Neuronal stem cell (in vitro differentiated cells): ENCODE measurements around the gene CCDC57.

Source experiments
- DNase-seq: peaks from one replicate; pipeline ENCODE4 v3.0.0-alpha.2; 2013; ENCODE audit warnings: low spot score
- H2AFZ ChIP-seq: one replicate; pipeline ENCODE4 v1.6.1; 2013; ENCODE audit warnings: mild to moderate bottlenecking, low read length, inconsistent platforms
- H2AK5ac ChIP-seq: 2 replicates; pipeline ENCODE4 v1.6.1; 2013; ENCODE audit warnings: low read depth, mild to moderate bottlenecking, inconsistent platforms, low read length, moderate library complexity, mixed read lengths
- H2BK120ac ChIP-seq: 2 replicates; pipeline ENCODE4 v1.6.1; 2013; ENCODE audit warnings: low read depth, mild to moderate bottlenecking, inconsistent platforms, low read length, moderate library complexity, mixed read lengths
- H2BK12ac ChIP-seq: one replicate; pipeline ENCODE4 v1.6.1; 2013; ENCODE audit warnings: low read length, inconsistent platforms
- H2BK15ac ChIP-seq: 2 replicates; pipeline ENCODE4 v1.6.1; 2013; ENCODE audit warnings: mild to moderate bottlenecking, low read length, inconsistent platforms, mixed read lengths
- H2BK5ac ChIP-seq: one replicate; pipeline ENCODE4 v1.6.1; 2013; ENCODE audit warnings: inconsistent platforms, mild to moderate bottlenecking, low read length, moderate library complexity
- H3K14ac ChIP-seq: one replicate; pipeline ENCODE4 v1.6.1; 2013; ENCODE audit warnings: low read length, inconsistent platforms
- H3K18ac ChIP-seq: 2 replicates; pipeline ENCODE4 v1.6.1; 2013; ENCODE audit warnings: low read length, inconsistent platforms
- H3K23ac ChIP-seq: 2 replicates; pipeline ENCODE4 v1.6.1; 2013; ENCODE audit warnings: low read depth, mild to moderate bottlenecking, mixed read lengths, low read length, inconsistent platforms; ENCODE audit not compliant: poor library complexity
- H3K27ac ChIP-seq: replicated peaks from 3 replicates; pipeline ENCODE4 v1.5.1; 2013; ENCODE audit warnings: low read length, inconsistent platforms
- H3K27me3 ChIP-seq, 3 experiments: 2 replicates each; pipeline ENCODE4 v1.6.1; 2013; ENCODE audit warnings: low read length in 3 of 3, mild to moderate bottlenecking in 2 of 3, inconsistent platforms in 1 of 3, low read depth in 1 of 3, mixed read lengths in 1 of 3, moderate library complexity in 1 of 3; ENCODE audit not compliant: control insufficient read depth in 3 of 3, insufficient read depth in 3 of 3
- H3K36me3 ChIP-seq, 2 donors: replicated peaks in 1 of 2; 2 replicates each; pipeline ENCODE4 v1.6.1; 2013; ENCODE audit warnings: low read length in 2 of 2; ENCODE audit not compliant: control insufficient read depth in 2 of 2, insufficient read depth in 2 of 2
- H3K4ac ChIP-seq: 2 replicates; pipeline ENCODE4 v1.6.1; 2013; ENCODE audit warnings: inconsistent platforms, mild to moderate bottlenecking, low read length, moderate library complexity
- H3K4me1 ChIP-seq, 2 donors: 1 replicate in 1 of 2; 2 replicates in 1 of 2; pipeline ENCODE4 v1.6.1; 2013; ENCODE audit warnings: low read length in 2 of 2, low read depth in 1 of 2; ENCODE audit not compliant: control insufficient read depth in 2 of 2, insufficient read depth in 1 of 2
- H3K4me2 ChIP-seq: one replicate; pipeline ENCODE4 v1.6.1; 2013; ENCODE audit warnings: mild to moderate bottlenecking, low read length, inconsistent platforms; ENCODE audit not compliant: insufficient read depth, poor library complexity, severe bottlenecking
- H3K4me3 ChIP-seq, 2 donors: 2 replicates each; pipeline ENCODE4 v1.5.1; 2013; ENCODE audit warnings: low read length in 2 of 2, mild to moderate bottlenecking in 2 of 2, inconsistent platforms in 1 of 2, moderate library complexity in 1 of 2
- H3K79me1 ChIP-seq: one replicate; pipeline ENCODE4 v1.6.1; 2013; ENCODE audit warnings: low read depth, mild to moderate bottlenecking, inconsistent platforms, low read length, moderate library complexity
- H3K9ac ChIP-seq: one replicate; pipeline ENCODE4 v1.6.1; 2013; ENCODE audit warnings: mild to moderate bottlenecking, low read depth, low read length, inconsistent platforms; ENCODE audit not compliant: poor library complexity
- H3K9me3 ChIP-seq, 2 donors: replicated peaks in 1 of 2; 2 replicates each; pipeline versions ENCODE3 to v1.6.1; 2013; ENCODE audit warnings: low read length in 2 of 2, mild to moderate bottlenecking in 2 of 2, inconsistent platforms in 1 of 2, low read depth in 1 of 2, mixed read lengths in 1 of 2, moderate library complexity in 1 of 2; ENCODE audit not compliant: control insufficient read depth in 2 of 2, insufficient read depth in 1 of 2
- H4K8ac ChIP-seq: one replicate; pipeline ENCODE4 v1.6.1; 2013; ENCODE audit warnings: low read depth, mild to moderate bottlenecking, inconsistent platforms, low read length, moderate library complexity
- H4K91ac ChIP-seq: one replicate; pipeline ENCODE4 v1.6.1; 2013; ENCODE audit warnings: low read length, low read depth, mild to moderate bottlenecking, inconsistent platforms; ENCODE audit not compliant: poor library complexity
- WGBS, 2 donors: extraction: QIAGEN DNeasy Blood & Tissue Kit; methylation state at CpG; one replicate each; pipeline ENCODE4 v1.1.7; 2013; ENCODE audit warnings: missing lambda C conversion rate in 2 of 2, mixed read lengths in 1 of 2; ENCODE audit not compliant: insufficient read length in 2 of 2, insufficient replicate concordance in 1 of 2; ENCODE audit errors: extremely low coverage in 2 of 2; 5-methylcytosine and 5-hydroxymethylcytosine counted together

CCDC57 gene

DNA sequence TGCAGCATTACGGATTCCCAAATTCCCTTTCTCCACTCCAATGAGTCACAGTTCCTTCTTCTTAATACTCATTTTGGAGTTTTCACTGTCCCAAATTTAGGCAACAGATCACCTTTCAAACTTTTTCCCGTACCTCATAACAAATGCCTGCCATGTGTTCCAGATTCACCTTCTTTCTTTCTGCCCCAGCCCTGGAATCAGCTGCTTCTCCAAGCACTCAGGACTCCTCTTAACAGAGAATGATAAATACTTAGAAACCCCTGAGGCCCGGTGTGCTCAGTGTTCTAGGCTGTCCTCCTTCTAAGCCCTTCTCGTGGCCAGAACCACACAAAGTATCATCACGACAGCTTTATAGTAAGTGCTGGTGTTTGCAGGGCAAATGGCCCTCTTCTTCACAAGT lies 45.9 kb upstream of the CCDC57 start:
- Histone ChIP-seq H2BK12ac (no peak overlapping the region), H3K18ac (no peak overlapping the region), H3K27ac (no peak overlapping the region), H4K91ac (no peak overlapping the region), H2AFZ (no peak overlapping the region), H3K4ac (no peak overlapping the region), H3K4me1 (no peaks in the 10 kb centered on the region), H3K9me3 (peaks cover 5% of the 10 kb centered on the region in 2 donors), H4K8ac (no peak overlapping the region), H2BK120ac (no peak overlapping the region), H3K9ac (no peak overlapping the region), H2BK5ac (no peak overlapping the region), H2AK5ac (no peak overlapping the region), H3K4me3 (no peak overlapping the region), H3K4me2 (no peak overlapping the region), H2BK15ac (no peak overlapping the region), H3K79me1 (peaks cover 4% of the 10 kb centered on the region), H3K36me3 (peaks cover 63 to 87% of the 10 kb centered on the region in 2 donors), H3K27me3 (no peaks in the 10 kb centered on the region), H3K14ac (no peak overlapping the region), H3K23ac (no peak overlapping the region)
- no peak for DNase-seq
- no CpG with 5 or more reads among the region's 5 CpGs for WGBS, 2 donors

DNA sequence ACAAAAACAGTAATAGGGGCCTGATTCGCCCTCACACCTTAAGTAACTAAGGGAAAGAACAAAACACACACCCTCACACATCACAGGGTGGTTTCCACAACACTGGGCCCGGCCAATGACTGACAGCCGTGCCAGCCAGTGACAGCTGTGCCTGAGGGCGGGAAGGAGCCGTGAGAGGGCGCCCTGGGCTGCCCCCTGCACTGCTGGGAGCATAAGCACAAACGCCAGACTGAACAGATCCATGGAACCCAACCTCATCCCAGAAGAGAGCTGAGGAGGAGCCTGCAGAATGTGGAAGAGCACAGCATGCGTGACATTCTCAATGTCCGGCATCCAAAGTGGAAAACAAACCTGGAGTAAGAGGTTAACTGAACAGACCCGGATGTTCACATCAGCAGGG lies 44.8 kb upstream of the CCDC57 start:
- no peak overlapping the region for H3K9ac ChIP-seq
- no peak overlapping the region for H4K8ac ChIP-seq
- DNase-seq = no peak
- no peak overlapping the region for H3K4ac ChIP-seq
- no peak overlapping the region for H2AFZ ChIP-seq
- no peak overlapping the region for H3K18ac ChIP-seq
- no CpG with 5 or more reads among the region's 10 CpGs for WGBS, 2 donors
- no peaks in the 10 kb centered on the region for H3K4me1 ChIP-seq
- H2BK5ac ChIP-seq = no peak overlapping the region
- H3K4me3 ChIP-seq = peak overlapping the region in 1 of 2 donors; percentile 51
- no peak overlapping the region for H2BK120ac ChIP-seq
- H2BK15ac ChIP-seq = no peak overlapping the region
- no peak overlapping the region for H4K91ac ChIP-seq
- no peak overlapping the region for H3K27ac ChIP-seq
- H3K4me2 ChIP-seq = no peak overlapping the region
- H3K36me3 ChIP-seq = peaks cover 66 to 87% of the 10 kb centered on the region in 2 donors
- H3K14ac ChIP-seq = no peak overlapping the region
- H2BK12ac ChIP-seq = no peak overlapping the region
- no peak overlapping the region for H2AK5ac ChIP-seq
- H3K9me3 ChIP-seq = peaks cover 5% of the 10 kb centered on the region in 2 donors
- H3K79me1 ChIP-seq = peaks cover 11% of the 10 kb centered on the region
- H3K27me3 ChIP-seq = no peaks in the 10 kb centered on the region
- no peak overlapping the region for H3K23ac ChIP-seq

DNA sequence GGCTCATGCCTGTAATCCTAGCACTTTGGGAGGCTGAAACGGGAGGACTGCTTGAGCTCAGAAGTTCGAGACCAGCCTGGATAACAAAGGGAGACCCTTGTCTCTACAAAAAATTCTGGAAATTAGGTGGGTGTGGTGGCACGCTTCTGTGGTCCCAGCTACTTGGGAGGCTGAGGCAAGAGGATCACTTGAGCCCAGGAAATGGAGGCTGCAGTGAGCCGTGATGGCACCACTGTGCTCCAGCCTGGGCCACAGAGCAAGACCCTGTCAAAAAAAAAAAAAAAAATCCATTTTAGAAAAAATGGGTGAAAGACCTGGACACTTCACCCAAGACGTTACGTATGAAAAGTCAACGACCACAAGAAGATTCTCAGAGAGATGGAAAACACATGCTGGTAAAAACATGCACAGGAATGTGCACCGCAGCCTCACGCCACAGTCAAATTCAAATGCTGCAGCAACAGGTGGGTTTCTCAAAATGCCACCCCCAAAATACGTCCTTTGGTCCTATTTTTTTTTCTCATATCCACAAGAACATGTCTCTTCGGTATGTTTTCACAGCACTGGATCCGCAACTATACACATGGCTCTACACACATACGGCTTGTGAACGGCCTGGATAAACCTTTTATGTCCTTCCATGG lies 43.7 kb upstream of the CCDC57 start:
- no peak overlapping the region for H3K27ac ChIP-seq
- no peaks in the 10 kb centered on the region for H3K4me1 ChIP-seq
- H2AFZ ChIP-seq = no peak overlapping the region
- H3K9me3 ChIP-seq = peaks cover 5% of the 10 kb centered on the region in 2 donors
- H2BK12ac ChIP-seq = no peak overlapping the region
- no CpG with 5 or more reads among the region's 14 CpGs for WGBS, 2 donors
- no peak overlapping the region for H3K9ac ChIP-seq
- peaks cover 66 to 87% of the 10 kb centered on the region in 2 donors for H3K36me3 ChIP-seq
- no peak overlapping the region for H3K4me2 ChIP-seq
- DNase-seq = no peak
- H2BK15ac ChIP-seq = no peak overlapping the region
- H3K23ac ChIP-seq = no peak overlapping the region
- no peak overlapping the region for H3K18ac ChIP-seq
- no peak overlapping the region for H3K14ac ChIP-seq
- no peak overlapping the region for H2BK120ac ChIP-seq
- H4K91ac ChIP-seq = no peak overlapping the region
- H2BK5ac ChIP-seq = no peak overlapping the region
- no peaks in the 10 kb centered on the region for H3K27me3 ChIP-seq
- no peak overlapping the region for H4K8ac ChIP-seq
- H3K79me1 ChIP-seq = peaks cover 9% of the 10 kb centered on the region
- no peak overlapping the region for H3K4me3 ChIP-seq
- no peak overlapping the region for H3K4ac ChIP-seq
- no peak overlapping the region for H2AK5ac ChIP-seq

DNA sequence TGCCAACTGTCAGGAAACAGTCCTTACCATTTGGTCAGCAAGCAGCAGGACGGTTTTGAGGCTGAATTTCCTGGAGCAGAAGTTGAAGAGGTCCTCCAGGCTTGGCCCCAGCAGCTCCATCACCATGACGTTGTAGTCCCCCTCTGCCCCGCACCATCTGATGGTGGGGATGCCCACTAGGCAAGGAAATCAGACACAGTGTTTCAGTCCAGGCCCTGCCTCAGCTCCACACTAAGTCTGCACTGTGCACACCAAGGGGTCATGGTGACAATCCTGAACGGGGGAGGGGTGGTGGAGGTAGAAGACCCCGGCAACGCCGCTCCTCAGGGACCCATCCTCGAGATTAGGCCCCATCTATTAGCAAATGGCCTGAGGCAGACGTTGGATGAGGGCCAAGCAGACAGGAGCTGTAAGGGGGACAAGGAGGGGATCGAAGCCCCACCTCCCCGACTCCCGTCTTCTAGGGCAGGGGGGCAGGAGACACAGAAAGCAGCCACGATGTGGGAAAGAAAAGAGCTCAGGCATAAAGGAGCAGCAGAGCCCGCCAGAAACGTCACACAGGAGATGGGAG lies 42.8 kb upstream of the CCDC57 start:
- Histone ChIP-seq H4K91ac (no peak overlapping the region), H3K27ac (no peak overlapping the region), H3K4me1 (no peaks in the 10 kb centered on the region), H2BK120ac (no peak overlapping the region), H4K8ac (no peak overlapping the region), H3K14ac (peak overlapping the region; percentile 25), H3K9ac (no peak overlapping the region), H2BK5ac (no peak overlapping the region), H3K23ac (no peak overlapping the region), H2AK5ac (no peak overlapping the region), H2BK12ac (no peak overlapping the region), H3K79me1 (peaks cover 13% of the 10 kb centered on the region), H3K9me3 (peaks cover 0 to 5% of the 10 kb centered on the region in 2 donors), H3K36me3 (peaks cover 66 to 87% of the 10 kb centered on the region in 2 donors), H3K4ac (no peak overlapping the region), H3K18ac (no peak overlapping the region), H2BK15ac (no peak overlapping the region), H3K4me3 (peak overlapping the region in 1 of 2 donors; percentile 19), H3K4me2 (no peak overlapping the region), H3K27me3 (no peaks in the 10 kb centered on the region), H2AFZ (no peak overlapping the region)
- WGBS, 2 donors = no CpG with 5 or more reads among the region's 15 CpGs
- DNase-seq = no peak
